Measurements from ENCODE around the gene SETD1A.
"Not testable (repeated sequence)": the region's sequence is repeated elsewhere in the genome, so short reads cannot be mapped to it uniquely, and the experiment has no call there.

SETD1A gene

DNA sequence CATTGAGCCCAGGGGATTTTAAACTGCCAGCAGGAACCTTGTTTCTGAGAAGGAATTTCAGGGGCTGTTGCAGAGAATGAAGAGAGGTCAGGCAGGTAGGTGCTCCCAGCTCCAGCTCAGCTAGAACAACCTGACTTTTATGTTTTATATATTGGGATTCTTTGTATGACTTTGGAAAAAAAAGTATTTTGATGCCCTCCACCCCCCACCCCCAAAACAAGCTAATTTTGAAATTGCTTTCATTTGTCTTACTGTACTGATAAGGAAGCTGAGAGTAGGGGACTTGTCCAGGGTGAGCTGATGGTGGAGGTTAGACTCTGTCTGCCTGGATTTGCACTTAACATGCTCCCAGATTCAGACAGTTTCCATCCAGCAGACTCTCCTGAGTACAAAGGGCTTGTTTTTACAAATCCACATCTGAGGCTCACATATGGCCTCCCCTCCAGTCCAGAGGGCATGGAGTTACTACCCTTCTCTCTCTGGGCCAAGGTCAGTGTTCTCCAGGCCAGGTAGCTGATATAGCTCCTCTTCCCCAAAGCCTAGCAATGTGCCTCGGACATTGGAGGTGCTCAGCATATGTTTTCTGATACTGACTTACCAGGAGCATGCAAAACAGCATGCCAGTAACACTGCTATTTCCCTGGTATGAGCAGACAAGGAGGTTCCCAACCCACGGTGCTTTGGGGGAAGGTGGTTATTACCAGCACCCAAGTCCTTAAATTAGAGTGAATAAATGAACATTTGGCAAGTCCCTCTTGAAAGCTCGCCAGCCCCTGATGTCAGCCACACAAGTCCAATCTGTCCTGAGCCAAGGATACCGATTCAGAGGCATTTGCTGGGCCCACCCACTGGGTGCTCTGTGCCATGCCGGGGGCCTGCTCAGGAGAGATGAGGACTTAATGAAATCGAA lies 41.6 kb downstream of the SETD1A start:
- DNase-seq (ENCODE audit: low spot score) = no peak

DNA sequence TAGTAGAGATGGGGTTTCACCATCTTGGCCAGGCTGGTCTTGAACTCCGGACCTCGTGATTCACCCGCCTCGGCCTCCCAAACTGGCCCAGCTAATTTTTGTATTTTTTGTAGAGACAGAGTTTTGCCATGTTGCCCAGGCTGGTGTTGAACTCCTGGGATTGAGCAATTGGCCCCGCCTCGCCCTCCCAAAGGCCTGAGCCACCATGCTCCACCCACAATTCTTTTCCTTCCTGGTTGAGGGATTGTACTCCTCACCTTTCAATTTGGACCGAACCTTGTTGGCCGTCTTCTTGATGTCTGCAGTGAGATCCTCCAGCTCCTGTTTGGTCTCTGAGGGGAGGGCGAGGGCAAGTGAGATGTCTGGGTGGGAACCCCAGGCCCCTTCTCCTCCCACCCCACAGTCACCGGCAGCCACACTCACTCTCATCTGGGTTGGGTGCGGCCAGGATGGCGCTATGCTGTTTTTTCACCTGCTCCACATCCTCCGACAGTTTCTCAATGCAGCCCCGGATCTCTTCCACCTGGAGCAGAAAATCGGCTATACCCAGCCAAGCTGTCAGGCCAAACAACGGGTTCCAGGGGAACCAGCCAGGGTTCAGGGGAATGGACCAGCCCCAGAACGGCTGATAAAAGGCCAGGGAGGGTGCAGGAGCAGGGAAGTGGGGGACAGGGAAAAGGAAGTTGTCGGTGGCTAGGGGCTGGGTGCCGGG lies 43.3 kb downstream of the SETD1A start:
- DNase-seq (ENCODE audit: low spot score) = no peak

DNA sequence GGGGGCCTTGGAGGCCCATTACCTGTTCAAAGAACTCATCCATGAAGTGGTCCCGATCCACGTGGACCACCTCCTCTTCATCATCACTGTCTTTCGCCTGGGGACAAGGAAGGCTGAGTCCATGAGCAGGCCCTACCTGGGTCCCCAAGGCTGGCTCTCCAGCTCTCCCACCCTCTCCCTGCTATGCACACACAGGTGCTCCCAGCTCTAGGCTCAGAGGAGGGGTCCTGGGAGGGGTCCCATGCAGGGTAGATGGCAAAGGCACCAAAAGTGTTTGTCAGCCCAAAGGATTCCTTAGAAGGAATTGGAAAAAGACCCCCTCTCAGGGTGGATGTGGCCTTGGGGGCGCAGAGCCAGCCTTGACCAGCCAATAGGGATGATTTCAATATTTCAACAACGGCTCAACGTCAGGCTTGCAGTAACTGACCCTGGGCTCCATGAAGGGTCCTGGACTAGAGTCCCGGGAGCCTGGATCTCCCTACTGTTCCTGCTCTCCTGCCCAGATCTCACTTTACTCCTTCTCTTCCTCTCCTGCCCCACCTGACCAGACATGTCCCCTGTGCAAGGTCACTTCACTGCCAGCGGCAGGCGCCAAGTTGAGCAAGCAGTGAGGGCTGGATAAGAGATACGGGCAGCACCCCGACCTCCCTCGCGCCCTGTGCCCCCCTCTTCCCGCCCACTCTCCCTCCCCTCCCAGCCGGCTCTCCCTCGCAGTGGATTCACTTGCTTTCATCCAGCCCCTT lies 44.1 kb downstream of the SETD1A start:
- no peak for DNase-seq (ENCODE audit: low spot score)

DNA sequence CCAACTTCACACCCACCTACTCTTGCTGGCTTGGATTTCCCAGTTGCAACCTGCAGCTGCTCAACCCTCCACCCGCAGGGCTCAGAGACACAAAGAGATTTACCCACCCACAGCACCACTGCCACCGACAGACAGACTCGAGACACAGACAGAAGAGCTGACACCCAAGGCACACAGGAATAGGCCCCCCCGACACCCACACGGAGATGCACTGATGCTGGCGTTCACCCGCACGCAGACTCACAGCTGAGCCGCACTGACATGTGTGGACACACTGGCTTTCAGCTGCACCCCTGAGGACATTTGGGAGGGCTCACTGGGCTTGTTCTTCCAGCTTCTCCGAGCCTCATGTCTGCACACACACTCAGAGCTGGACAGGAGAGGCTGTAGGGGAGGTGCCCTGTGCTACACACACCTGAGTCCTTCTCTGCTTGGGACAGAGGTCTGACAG lies 44.7 kb downstream of the SETD1A start:
- no peak for DNase-seq (ENCODE audit: low spot score)

DNA sequence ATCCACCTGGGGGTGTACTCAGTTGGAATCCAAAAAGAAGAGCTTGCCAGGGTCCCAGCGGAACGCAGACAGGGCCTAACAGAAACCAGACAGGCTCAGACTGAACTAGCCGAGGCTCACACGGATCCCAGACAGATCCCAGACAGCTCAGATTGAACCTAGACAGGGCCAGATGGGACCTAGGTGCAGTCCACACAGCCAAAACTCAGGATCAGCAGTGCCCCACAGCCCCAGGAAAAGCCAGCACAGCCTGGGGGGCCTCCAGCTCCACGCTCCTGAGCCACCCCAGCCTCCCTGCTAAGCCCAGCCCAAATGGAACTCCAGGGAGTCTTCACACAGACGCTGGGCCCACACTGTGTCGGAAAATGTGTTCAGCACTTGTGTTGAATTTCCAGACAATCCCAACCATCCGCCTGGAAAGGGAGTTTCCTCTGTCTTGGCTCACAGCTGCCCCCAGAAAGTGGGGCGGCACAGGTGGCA lies 45.3 kb downstream of the SETD1A start:
- no peak for DNase-seq (ENCODE audit: low spot score)

DNA sequence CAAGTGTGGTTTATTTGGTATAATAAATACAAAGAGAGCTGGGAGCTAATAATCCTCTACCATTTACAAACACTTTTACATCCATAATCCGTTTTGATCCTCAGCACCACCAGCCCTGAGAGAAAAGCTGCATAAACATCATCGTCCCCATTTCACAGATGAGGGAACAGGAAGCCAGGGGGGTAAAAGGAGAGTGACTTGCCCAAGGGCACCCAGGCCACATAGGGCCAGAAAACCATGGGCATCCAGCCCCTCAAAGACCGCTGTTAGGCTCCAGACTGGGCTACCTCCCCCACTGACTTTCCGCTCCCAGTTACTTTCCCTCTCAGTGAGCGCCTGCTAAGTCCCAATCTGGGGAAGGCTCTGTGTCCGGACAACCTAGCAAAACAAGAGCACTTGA lies 46.2 kb downstream of the SETD1A start:
- no peak for DNase-seq (ENCODE audit: low spot score)

DNA sequence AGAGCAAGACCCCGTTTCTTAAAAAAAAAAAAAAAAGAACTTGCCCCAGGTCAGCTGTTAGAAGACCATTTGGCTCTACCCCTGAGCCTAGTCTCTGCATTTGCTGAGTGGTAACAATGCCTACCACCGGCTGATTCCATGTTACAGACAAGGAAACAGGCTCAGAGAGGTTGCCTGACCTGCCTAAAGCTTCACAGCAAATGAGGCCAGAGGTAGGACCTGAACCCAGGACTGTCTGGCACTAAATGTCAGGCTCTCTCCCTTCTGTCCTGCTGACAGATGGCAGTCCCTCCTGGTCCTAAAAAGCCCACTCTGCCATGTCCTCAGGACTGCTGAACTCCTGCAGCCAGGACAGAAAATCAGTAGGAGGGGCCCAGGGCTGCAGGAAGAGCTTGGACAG lies 47.1 kb downstream of the SETD1A start:
- DNase-seq (ENCODE audit: low spot score) = no peak

DNA sequence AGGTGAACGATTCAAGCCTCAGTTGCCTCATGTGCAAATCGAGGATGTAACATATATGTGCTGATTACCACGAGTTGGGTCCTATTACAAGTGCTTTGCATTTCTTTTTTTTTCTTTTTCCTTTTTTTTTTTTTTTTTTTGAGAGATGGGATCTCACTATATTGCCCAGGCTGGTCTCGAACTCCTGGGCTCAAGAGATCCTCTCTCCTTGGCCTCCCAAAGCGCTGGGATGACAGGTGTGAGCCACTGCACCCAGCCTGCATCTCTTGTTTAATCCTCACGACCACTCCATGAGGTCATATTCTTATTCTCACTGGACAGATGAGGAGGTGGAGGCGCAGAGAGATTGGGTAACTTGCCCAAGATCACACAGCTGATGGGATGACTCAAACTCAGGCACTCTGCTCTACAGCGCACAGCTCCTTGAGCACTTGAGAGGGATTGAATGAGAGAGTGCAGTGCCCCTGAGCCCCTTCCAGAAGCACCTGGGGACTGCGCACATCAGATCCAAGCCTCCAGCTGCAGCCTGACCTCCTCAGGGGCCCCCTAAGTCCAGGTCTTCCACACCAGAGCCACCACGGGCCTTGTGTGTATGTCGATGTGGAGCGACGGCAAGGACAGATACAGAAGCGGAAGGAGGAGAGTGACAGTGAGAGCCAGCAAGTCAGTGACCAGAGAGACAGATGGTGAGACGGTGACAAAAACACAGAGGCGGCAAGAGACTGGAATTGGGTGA lies 48.0 kb downstream of the SETD1A start:
- DNase-seq (ENCODE audit: low spot score) = no peak

DNA sequence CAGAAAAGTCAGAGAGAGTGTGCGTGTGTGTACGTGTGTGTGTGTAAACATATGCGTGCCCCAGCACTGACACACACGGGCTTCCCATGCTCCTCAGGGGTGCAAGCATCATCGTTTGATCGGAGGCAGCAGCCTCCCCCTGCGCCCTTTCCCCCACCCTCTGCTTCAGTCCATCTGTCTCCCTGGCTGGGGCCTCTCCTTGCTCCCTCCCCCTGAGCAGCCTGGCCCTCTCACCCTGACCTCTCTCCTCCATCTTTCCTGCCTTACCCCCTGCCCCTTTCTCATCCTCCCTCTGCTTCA lies 48.5 kb downstream of the SETD1A start:
- DNase-seq (ENCODE audit: low spot score) = no peak

DNA sequence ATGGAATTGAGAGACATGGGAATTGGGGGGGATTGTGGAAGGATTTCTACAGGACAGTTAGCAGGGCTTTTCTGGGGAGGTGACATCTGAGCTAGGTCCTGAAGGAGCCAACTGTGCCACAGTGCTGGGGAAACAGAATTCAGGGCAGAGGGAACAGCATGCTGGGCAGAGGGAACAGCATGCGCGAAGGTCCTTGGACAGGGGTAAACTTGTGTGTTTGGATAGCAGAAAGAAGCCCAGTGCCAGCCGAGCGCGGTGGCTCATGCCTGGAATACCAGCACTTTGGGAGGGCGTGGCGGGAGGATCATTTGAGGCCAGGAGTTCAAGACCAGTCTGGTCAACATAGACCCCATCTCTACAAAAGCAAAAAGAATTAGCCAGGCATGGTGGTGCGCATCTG lies 49.0 kb downstream of the SETD1A start:
- no peak for DNase-seq (ENCODE audit: low spot score)

DNA sequence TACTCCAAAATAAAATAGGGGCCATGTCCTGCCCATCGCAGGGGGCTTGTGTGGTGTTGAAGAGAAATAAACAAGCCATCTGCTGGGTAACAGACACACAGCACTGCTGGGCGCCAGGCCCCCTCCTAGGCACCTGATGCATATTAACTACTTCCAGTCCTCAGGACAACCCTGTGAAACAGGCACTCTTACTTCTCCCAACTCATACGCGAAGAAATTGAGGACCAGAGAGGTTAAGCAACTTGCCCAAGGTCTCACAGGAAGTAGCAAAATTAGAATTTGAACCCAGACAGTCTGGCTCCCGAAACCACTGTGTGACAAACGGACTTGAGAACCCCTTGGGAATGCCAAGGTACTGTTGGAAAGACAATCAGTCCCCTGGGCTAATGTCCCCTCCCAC lies 50.1 kb downstream of the SETD1A start:
- DNase-seq (ENCODE audit: low spot score) = no peak

DNA sequence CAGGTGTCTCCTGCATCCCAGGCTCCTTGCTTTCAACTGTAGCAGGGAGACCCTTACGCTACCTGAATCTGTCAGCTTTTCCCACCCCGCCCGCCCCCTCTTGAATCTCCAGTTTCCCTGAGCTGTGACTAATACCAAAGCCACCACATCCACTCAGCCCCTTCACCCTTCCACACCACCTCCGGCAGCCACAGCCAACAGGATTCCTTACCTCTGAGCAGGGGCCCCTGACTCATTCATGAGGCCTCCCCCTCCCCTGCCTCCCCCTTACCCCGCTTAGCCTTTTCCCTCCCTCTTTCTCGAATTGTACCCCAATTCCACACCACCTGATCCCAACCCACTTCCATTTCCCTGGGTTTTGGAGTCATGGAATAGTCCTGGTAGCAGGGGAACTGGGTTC lies 50.6 kb downstream of the SETD1A start:
- DNase-seq (ENCODE audit: low spot score) = no peak

DNA sequence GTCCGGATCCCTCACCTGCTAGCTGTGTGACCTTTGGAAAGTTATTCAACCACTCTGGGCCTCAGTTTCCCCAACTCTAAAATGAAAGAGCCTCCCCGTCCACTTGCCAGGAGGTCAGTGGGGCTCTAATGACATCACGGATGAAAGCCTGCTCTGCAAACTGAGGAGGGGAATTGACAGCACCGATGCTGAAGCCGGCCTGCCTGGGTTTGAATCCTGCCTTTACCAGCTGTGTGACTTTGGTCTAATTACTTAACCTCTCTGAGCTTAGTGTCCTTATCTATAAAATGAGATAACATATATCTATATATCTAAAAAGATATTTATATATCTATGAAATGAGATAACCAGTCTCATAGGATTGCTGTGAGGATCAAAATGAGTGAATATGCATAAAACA lies 51.0 kb downstream of the SETD1A start:
- no peak for DNase-seq (ENCODE audit: low spot score)

DNA sequence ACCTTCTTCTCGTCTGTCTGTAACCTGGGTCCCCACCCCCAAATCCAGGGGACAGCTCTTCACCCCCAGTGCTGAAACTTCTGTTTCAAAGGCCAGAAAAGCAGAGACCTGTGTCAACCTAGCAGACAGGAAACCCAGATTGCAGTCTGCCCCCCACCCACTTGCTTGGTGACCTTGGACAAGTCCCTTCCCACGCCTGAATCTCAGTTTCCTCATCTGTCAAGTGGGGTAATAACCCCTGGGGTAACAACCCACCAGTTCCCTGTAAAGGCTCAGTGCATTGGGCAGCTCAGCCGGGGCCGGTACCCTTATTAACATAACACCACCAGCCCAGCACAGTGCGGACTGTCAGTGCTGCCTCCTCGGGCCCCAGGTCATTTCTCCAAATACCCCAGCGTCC lies 51.6 kb downstream of the SETD1A start:
- DNase-seq (ENCODE audit: low spot score) = no peak

DNA sequence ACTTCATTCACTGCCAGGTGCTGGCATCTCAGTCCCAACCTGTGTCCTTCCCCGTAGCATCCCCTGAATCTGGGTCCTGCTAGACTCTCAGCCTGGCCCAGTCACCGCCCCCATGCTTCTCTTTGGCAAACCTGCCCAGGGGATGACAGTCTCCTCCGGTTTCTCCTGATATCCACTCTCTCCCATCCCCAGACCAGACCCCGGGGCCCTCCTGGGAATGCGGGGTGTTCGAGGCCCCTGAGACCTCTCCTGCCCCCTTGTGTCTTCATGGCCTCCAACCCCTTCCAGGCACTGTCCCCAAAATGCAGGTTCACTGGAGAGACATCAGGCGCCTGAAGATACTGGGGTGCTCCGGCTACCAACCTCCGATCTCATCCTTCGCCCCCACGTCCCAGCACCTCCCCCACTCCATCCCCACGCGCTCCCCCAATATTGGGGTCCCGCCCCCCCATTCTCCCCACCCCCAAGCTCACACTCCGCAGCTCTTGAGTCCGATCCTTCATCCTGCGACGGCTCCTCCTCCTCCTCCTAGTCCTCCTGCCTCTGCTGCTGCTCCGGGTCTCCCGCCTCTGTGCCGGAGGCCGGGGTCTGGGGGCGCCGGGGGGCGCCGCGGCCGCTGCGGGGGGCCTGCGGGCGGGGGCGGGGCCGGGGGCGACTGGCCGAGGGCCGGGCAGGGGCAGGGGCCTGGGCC lies 52.5 kb downstream of the SETD1A start:
- DNase-seq (ENCODE audit: low spot score) = no peak

DNA sequence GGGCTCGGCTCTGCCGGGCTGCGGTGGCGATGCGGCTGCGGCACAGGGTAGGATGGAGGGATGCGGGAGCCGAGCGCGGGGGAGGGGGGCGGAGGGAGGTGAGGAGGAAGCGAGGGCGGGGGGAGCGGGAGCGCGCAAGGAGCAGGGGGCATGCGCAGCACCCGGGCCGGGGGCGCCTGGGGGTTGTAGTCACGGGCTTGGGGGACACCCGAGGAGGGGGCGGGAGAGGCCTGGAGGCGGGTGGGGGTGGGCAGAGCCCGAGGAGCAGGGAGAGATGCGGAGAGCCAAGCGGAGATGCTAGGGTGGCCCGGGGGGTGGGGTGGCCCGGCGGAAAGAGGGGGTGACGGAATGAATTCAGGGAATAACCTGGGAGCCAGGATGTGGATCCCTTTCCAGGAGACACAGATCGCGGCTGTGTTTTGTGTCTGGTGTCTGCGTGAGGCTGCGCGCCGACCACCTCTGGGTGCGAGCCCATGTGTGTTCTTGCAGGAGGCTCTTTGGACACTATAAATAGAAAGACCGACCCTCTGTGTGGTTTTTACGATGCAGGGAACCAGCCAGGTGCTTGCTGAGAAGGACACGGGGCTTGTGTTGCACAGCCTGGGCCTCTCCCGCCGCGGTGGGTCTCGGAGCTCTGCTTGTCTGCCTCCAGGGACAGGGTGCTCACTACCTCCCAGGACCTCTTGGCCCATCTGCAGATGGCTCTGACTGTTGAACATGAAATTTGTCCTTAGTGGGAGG lies 53.2 kb downstream of the SETD1A start, which contains the start of gene STX1B:
TSS of gene STX1B (minus strand) at position 54 of the 741 bp plus-strand sequence. CDS start 242 bp downstream, outside the sequence.
- peak; percentile 48 for DNase-seq (ENCODE audit: low spot score)

DNA sequence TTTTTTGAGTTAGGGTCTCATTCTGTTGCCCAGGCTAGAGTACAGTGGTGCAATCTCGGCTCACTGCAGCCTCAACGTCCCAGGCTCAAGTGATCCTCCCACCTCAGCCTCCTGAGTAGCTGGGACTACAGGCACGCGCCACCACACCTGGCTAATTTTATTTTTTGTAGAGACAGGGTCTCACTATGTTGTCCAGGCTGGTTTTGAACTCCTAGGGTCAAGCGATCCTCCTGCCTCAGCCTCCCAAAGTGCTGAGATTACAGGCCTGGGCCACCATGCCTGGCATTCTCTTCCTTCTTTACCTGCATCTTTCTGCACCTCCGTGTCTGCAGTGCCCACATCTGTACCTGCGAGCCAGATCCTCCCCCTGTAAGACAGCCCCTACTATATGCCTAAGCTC lies 54.3 kb downstream of the SETD1A start:
- not testable (repeated sequence) for DNase-seq (ENCODE audit: low spot score)

DNA sequence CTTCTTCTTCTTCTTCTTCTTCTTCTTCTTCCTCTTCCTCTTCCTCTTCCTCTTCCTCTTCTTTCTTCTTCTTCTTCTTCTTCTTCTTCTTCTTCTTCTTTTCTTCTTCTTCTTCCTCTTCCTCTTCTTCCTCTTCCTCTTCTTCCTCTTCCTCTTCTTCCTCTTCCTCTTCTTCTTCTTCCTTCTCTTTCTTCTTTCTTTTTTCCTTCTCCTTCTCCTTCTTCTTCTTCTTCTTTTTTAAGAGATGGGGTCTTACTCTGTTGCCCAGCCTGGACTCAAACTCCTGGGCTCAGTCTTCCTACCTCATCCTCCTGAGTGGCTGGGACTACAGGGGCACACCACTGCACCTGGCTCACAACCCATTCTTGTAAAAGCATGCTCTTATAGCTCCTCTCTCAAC lies 55.7 kb downstream of the SETD1A start:
- not testable (repeated sequence) for DNase-seq (ENCODE audit: low spot score)

DNA sequence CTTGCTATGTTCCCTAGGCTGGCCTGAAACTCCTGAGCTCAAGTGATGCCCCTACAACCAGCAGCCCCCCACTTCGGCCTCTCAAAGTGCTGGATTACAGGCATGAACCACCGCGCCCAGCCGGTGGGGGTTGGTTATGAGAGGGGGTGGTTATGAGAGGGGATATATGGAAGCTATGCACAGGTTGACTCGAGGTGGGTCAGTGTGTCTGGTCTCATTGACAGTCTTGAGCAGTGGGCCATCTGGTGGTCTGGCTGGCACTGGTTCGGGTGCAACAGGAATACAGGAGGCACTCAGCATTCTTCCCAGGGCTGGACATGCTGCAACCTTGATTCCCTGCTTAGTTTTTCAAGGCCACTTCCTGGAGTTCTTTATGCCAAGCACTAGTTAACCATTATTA lies 58.5 kb downstream of the SETD1A start:
- no peak for DNase-seq (ENCODE audit: low spot score)

DNA sequence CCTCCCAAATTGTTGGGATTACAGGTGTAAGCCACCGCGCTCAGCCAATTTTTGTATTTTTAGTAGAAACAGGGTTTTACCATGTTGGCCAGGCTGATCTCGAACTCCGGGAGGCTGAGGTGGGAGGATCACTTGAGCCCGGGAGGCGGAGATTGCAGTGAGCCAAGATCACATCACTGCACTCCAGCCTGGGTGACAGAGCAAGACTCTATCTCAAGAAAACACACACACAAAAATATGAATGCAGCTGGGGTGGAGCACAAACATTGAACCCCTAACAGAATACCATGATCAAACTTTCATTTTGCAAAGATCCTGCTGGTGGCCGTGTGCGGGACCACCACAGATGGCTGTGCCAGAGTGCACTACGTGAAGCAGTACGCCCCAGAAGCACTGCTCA lies 60.2 kb downstream of the SETD1A start:
- DNase-seq (ENCODE audit: low spot score) = not testable (repeated sequence)

DNA sequence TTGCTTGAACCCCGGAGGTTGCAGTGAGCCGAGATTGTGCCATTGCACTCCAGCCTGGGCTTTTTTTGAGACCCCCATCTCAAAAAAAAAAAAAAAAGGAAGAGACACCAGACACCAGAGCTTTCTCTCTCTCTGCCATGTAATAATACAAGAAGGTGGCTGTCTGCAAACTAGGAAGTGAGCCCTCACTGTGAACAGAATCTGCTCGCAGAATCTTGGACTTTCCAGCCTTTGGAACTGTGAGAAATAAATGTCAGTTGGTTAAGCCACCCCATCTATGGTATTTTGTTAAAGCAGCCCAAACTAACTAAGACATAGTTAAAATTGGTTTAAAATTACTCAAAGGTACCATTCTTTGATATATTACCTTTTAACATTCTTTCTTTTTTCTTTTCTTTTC lies 63.0 kb downstream of the SETD1A start:
- DNase-seq (ENCODE audit: low spot score) = no peak

All from HuH-7 (cell line).